DND-41 (cell line): ENCODE measurements around the gene RYR2.

Source experiments
- ATAC-seq: fragments of 200-7000 bp; cut with Tn5 transposase; 3 replicates; pipeline ENCODE4 v1.9.1; 2021; ENCODE audit warnings: low read depth; ENCODE audit not compliant: insufficient read depth
- DNase-seq: peaks from one replicate; pipeline ENCODE4 v3.0.0-alpha.2; 2020
- H2AFZ ChIP-seq: 2 replicates; pipeline ENCODE4 v1.6.0; 2012; ENCODE audit warnings: low read depth, low read length
- H3K27ac ChIP-seq: 2 replicates; pipeline ENCODE4 v1.5.1; 2012; ENCODE audit warnings: low read length, inconsistent platforms
- H3K27me3 ChIP-seq: fragments of 200-600 bp; sonication (generic); 2 replicates; pipeline ENCODE4 v1.6.0; 2012; ENCODE audit warnings: low read length, mild to moderate bottlenecking, inconsistent platforms; ENCODE audit not compliant: insufficient read depth, poor library complexity
- H3K36me3 ChIP-seq: 2 replicates; pipeline ENCODE4 v1.5.1; 2012; ENCODE audit warnings: low read length, inconsistent platforms; ENCODE audit not compliant: insufficient read depth
- H3K4me1 ChIP-seq: 2 replicates; pipeline ENCODE4 v1.5.1; 2012; ENCODE audit warnings: mild to moderate bottlenecking, low read length; ENCODE audit not compliant: insufficient read depth
- H3K4me2 ChIP-seq: 2 replicates; pipeline ENCODE4 v1.6.0; 2012; ENCODE audit warnings: mild to moderate bottlenecking, moderate library complexity, low read length, inconsistent platforms; ENCODE audit not compliant: insufficient read depth
- H3K4me3 ChIP-seq, 2 experiments: fragments of 200-600 bp in 1 of 2; shearing (Covaris generic) in 1 of 2; 2 replicates each; pipeline ENCODE4 v1.5.1; 2012 to 2016; ENCODE audit warnings: inconsistent platforms in 2 of 2, low read length in 2 of 2, mild to moderate bottlenecking in 2 of 2, low read depth in 1 of 2, moderate library complexity in 1 of 2
- H3K79me2 ChIP-seq: 2 replicates; pipeline ENCODE4 v1.6.0; 2012; ENCODE audit warnings: low read length, inconsistent platforms; ENCODE audit not compliant: insufficient read depth
- H3K9ac ChIP-seq: 2 replicates; pipeline ENCODE4 v1.6.0; 2012; ENCODE audit warnings: low read depth, mild to moderate bottlenecking, inconsistent platforms, low read length, moderate library complexity
- H3K9me3 ChIP-seq: 2 replicates; pipeline ENCODE4 v1.5.1; 2012; ENCODE audit warnings: low read length, moderate library complexity, mild to moderate bottlenecking, inconsistent platforms; ENCODE audit not compliant: insufficient read depth, severe bottlenecking
- H4K20me1 ChIP-seq: 2 replicates; pipeline ENCODE4 v1.6.0; 2012; ENCODE audit warnings: low read length; ENCODE audit not compliant: insufficient read depth
- CTCF ChIP-seq: IDR thresholded peaks from 2 replicates; pipeline ENCODE4 v1.5.1; 2012; ENCODE audit warnings: borderline replicate concordance, low read length, moderate library complexity, mild to moderate bottlenecking; ENCODE audit not compliant: poor library complexity, severe bottlenecking; ENCODE audit errors: extremely low read depth
- EZH2 ChIP-seq: IDR thresholded peaks from 3 replicates; pipeline ENCODE4 v1.6.1; 2012; ENCODE audit warnings: borderline replicate concordance, low read depth, mild to moderate bottlenecking, moderate library complexity, low read length, inconsistent platforms; ENCODE audit not compliant: severe bottlenecking

The RYR2 gene

GRCh38 chr1:237875291-237875690, 833.3 kb downstream of the RYR2 start:
- no peak for TF ChIP-seq CTCF
- TF ChIP-seq EZH2, result no peak
- Histone ChIP-seq H3K4me3 (no peak overlapping the region), H3K27ac (no peak overlapping the region), H3K4me2 (no peak overlapping the region), H3K9ac (no peak overlapping the region), H3K79me2 (no peaks in the 10 kb centered on the region), H3K4me1 (no peaks in the 10 kb centered on the region), H3K9me3 (no peaks in the 10 kb centered on the region), H3K36me3 (no peaks in the 10 kb centered on the region), H3K27me3 (no peaks in the 10 kb centered on the region), H4K20me1 (no peaks in the 10 kb centered on the region), H2AFZ (no peak overlapping the region)
- DNase-seq (no peak), ATAC-seq (no peak)

- Histone ChIP-seq H4K20me1 (no peaks in the 10 kb centered on the region), H3K9me3 (no peaks in the 10 kb centered on the region), H3K4me1 (no peaks in the 10 kb centered on the region), H3K27ac (no peak overlapping the region), H3K4me2 (no peak overlapping the region), H3K9ac (no peak overlapping the region), H3K27me3 (no peaks in the 10 kb centered on the region), H2AFZ (no peak overlapping the region), H3K4me3 (no peak overlapping the region), H3K79me2 (no peaks in the 10 kb centered on the region), H3K36me3 (no peaks in the 10 kb centered on the region)
- DNase-seq (no peak), ATAC-seq (no peak)
- TF ChIP-seq CTCF, result no peak
- no peak for TF ChIP-seq EZH2
Observed at GRCh38 chr1:237877631-237878030, 835.6 kb downstream of the RYR2 start.

GRCh38 chr1:237878406-237878805, 836.4 kb downstream of the RYR2 start:
- Histone ChIP-seq H3K4me3 (no peak overlapping the region), H3K9ac (no peak overlapping the region), H3K79me2 (no peaks in the 10 kb centered on the region), H3K27me3 (no peaks in the 10 kb centered on the region), H4K20me1 (no peaks in the 10 kb centered on the region), H3K4me1 (no peaks in the 10 kb centered on the region), H3K9me3 (no peaks in the 10 kb centered on the region), H3K36me3 (no peaks in the 10 kb centered on the region), H3K4me2 (no peak overlapping the region), H3K27ac (no peak overlapping the region), H2AFZ (no peak overlapping the region)
- ATAC-seq (no peak), DNase-seq (no peak)
- no peak for TF ChIP-seq EZH2
- TF ChIP-seq CTCF, result no peak

GRCh38 chr1:237879195-237879594, 837.2 kb downstream of the RYR2 start:
- Histone ChIP-seq H3K27me3 (no peaks in the 10 kb centered on the region), H3K4me3 (no peak overlapping the region), H3K4me2 (no peak overlapping the region), H3K79me2 (no peaks in the 10 kb centered on the region), H3K4me1 (no peaks in the 10 kb centered on the region), H2AFZ (no peak overlapping the region), H3K36me3 (no peaks in the 10 kb centered on the region), H4K20me1 (no peaks in the 10 kb centered on the region), H3K9me3 (no peaks in the 10 kb centered on the region), H3K27ac (no peak overlapping the region), H3K9ac (no peak overlapping the region)
- ATAC-seq, result no peak
- no peak for DNase-seq
- no peak for TF ChIP-seq EZH2
- TF ChIP-seq CTCF, result no peak
